ENCODE measurements around the gene LEPR. TPM values are rescaled to one million over a fixed set of nuclear protein-coding genes. Genes with fewer than 3 reads are reported as not detected.

Gene LEPR
- total RNA-seq, 1 experiment from 2014 or later = 3.5 TPM

DNA sequence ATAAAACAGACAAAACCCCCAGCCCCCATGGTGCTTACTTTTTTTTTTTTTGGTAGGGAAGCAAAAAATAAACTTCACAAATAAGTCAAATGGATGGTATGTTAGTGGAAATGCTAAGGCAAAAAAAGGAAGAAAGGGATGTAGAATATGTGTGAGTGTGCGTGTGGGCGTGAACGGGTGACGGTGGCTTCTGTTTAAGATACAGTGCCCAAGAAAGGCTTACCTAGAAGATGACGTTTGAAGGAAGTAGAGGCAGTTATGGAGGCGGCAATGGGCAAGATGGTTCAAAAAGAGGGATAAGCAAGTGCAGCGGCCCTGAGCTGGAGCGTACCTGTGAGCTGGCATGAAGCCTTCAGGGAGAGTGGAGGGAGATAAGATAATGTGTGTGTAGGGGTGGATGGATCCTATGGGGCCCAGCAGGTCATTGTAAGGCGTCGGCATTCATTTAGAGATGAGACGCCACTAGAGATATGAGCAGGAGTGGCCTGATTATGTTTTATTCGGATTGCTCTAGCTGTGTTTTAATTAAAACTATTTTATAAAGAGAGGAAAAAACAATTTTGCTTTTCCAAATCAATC, 19.9 kb downstream of the LEPR start:
- peaks cover 5% of the 10 kb centered on the region for H3K4me1 Mint-ChIP-seq (ENCODE audit: low read depth, unreplicated experiment)
- TF ChIP-seq, protein P1, sequence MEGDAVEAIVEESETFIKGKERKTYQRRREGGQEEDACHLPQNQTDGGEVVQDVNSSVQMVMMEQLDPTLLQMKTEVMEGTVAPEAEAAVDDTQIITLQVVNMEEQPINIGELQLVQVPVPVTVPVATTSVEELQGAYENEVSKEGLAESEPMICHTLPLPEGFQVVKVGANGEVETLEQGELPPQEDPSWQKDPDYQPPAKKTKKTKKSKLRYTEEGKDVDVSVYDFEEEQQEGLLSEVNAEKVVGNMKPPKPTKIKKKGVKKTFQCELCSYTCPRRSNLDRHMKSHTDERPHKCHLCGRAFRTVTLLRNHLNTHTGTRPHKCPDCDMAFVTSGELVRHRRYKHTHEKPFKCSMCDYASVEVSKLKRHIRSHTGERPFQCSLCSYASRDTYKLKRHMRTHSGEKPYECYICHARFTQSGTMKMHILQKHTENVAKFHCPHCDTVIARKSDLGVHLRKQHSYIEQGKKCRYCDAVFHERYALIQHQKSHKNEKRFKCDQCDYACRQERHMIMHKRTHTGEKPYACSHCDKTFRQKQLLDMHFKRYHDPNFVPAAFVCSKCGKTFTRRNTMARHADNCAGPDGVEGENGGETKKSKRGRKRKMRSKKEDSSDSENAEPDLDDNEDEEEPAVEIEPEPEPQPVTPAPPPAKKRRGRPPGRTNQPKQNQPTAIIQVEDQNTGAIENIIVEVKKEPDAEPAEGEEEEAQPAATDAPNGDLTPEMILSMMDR (IDR thresholded peaks at IDR 0.05; ENCODE audit: unreplicated experiment) = no peak
- no peak overlapping the region for H3K27ac Mint-ChIP-seq (ENCODE audit: unreplicated experiment)
- H3K27me3 Mint-ChIP-seq (ENCODE audit: unreplicated experiment) = no peaks in the 10 kb centered on the region
- DNase-seq = no peak
- H3K9me3 Mint-ChIP-seq (ENCODE audit: low read depth, unreplicated experiment) = peaks cover 10% of the 10 kb centered on the region
- intact Hi-C loops (cut with micrococcal nuclease; ENCODE audit: unreplicated experiment) = no loop called here
- no peaks in the 10 kb centered on the region for H3K36me3 Mint-ChIP-seq (ENCODE audit: insufficient read depth, unreplicated experiment)
- CTCF ChIA-PET = no interaction called here
- no TSS peak for BruUV-seq (replicated peaks)
- no peak overlapping the region for H3K4me3 Mint-ChIP-seq (ENCODE audit: low read depth, unreplicated experiment)

DNA sequence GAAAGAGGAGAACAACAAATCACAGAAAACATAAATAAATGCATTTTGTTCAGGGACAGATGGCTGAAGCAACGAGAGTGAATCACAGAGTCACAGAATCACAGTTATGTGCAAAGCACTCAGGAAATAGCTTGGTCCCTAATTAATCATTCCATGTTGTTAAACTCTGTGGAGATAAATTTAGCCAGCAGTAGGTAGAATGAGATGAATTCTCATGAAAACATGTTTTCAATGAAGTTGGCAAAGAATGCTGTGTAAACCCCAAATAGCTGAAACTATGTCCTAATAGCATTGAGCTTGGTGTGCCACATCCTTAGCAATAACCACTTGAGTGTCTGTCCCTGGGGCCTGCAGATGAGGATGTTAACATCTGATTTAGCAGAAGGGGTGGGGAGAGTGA, 20.4 kb downstream of the LEPR start:
- BruUV-seq (replicated peaks) = no TSS peak
- Mint-ChIP-seq H3K9me3 (ENCODE audit: low read depth, unreplicated experiment) (peaks cover 10% of the 10 kb centered on the region), H3K4me1 (ENCODE audit: low read depth, unreplicated experiment) (peaks cover 5% of the 10 kb centered on the region), H3K27ac (ENCODE audit: unreplicated experiment) (no peak overlapping the region), H3K27me3 (ENCODE audit: unreplicated experiment) (no peaks in the 10 kb centered on the region), H3K36me3 (ENCODE audit: insufficient read depth, unreplicated experiment) (no peaks in the 10 kb centered on the region), H3K4me3 (ENCODE audit: low read depth, unreplicated experiment) (no peak overlapping the region)
- no peak for DNase-seq
- CTCF ChIA-PET = no interaction called here
- intact Hi-C loops (cut with micrococcal nuclease; ENCODE audit: unreplicated experiment) = no loop called here
- TF ChIP-seq, protein P1 (IDR thresholded peaks at IDR 0.05; ENCODE audit: unreplicated experiment) = no peak

DNA sequence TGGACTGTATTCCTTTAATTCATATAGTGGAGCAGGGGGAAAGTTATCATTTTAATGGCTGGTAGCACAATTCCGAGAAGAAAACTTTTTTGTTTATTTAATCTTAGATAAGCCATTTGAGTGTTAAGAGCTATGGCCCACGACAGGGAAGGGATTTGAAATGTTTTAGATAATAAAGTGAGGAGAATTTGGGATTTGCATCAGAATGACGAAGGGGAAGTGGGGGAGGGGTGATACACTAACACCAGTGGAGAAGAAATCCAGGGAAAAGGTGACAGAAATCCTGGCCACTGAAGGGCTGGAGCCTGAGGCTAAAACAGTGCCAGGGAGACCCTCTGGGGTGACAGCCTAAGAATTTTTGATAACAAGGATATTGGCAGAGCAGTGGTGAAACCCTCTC, 21.0 kb downstream of the LEPR start:
- TF ChIP-seq, protein P1 (IDR thresholded peaks at IDR 0.05; ENCODE audit: unreplicated experiment) = no peak
- peaks cover 5% of the 10 kb centered on the region for H3K4me1 Mint-ChIP-seq (ENCODE audit: low read depth, unreplicated experiment)
- intact Hi-C loops (cut with micrococcal nuclease; ENCODE audit: unreplicated experiment) = no loop called here
- no peaks in the 10 kb centered on the region for H3K36me3 Mint-ChIP-seq (ENCODE audit: insufficient read depth, unreplicated experiment)
- H3K4me3 Mint-ChIP-seq (ENCODE audit: low read depth, unreplicated experiment) = no peak overlapping the region
- DNase-seq = no peak
- BruUV-seq (replicated peaks) = no TSS peak
- no peaks in the 10 kb centered on the region for H3K27me3 Mint-ChIP-seq (ENCODE audit: unreplicated experiment)
- H3K27ac Mint-ChIP-seq (ENCODE audit: unreplicated experiment) = no peak overlapping the region
- CTCF ChIA-PET = no interaction called here
- H3K9me3 Mint-ChIP-seq (ENCODE audit: low read depth, unreplicated experiment) = peaks cover 10% of the 10 kb centered on the region

DNA sequence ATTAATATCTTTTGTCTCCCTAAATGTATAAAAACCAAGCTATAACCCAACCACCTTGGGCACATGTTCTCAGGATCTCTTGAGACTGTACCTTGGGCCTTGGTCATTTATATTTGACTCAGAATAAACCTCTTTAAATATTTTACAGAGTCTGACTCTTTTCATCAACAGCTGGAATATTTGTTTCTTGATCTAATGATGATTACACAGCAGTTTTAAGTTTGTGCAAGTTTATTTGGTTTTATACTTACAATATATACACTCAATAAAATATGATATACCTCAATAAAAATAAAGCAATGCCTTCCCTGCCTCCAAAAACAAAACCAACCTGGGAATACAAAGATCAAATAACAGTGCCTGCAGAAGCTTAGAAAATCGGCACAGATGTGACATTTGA, 22.0 kb downstream of the LEPR start:
- Mint-ChIP-seq H3K4me3 (ENCODE audit: low read depth, unreplicated experiment) (no peak overlapping the region), H3K9me3 (ENCODE audit: low read depth, unreplicated experiment) (peaks cover 10% of the 10 kb centered on the region), H3K4me1 (ENCODE audit: low read depth, unreplicated experiment) (peaks cover 5% of the 10 kb centered on the region), H3K36me3 (ENCODE audit: insufficient read depth, unreplicated experiment) (no peaks in the 10 kb centered on the region), H3K27me3 (ENCODE audit: unreplicated experiment) (no peaks in the 10 kb centered on the region), H3K27ac (ENCODE audit: unreplicated experiment) (no peak overlapping the region)
- CTCF ChIA-PET = no interaction called here
- TF ChIP-seq, protein P1 (IDR thresholded peaks at IDR 0.05; ENCODE audit: unreplicated experiment) = no peak
- no TSS peak for BruUV-seq (replicated peaks)
- intact Hi-C loops (cut with micrococcal nuclease; ENCODE audit: unreplicated experiment) = no loop called here
- no peak for DNase-seq
